WTC11 (cell line): ENCODE results near the gene DLG1. TPM values are rescaled to one million over a fixed set of nuclear protein-coding genes. Genes with fewer than 3 reads are reported as not detected.

ENCODE experiments used
- ATAC-seq: fragments of 200-7000 bp; cut with Tn5 transposase; 2 replicates; pipeline ENCODE4 v1.10.0; 2021; ENCODE audit warnings: mild to moderate bottlenecking, moderate library complexity
- CTCF ChIA-PET: fragments of 300-600 bp; sonication (Branson Sonifier 250); formaldehyde crosslinking; loops from one replicate; lab custom pipeline; 2021; ENCODE audit warnings: antibody characterized with exemption; lab: Charles Lee
- POLR2A ChIA-PET: fragments of 350-600 bp; sonication (Branson Sonifier 250); formaldehyde crosslinking; loops from one replicate; lab custom pipeline; 2021; ENCODE audit warnings: antibody characterized with exemption; lab: Charles Lee
- DNase-seq: peaks from one replicate; pipeline ENCODE4 v3.0.0; 2021; ENCODE audit warnings: low spot score
- H3K27ac Mint-ChIP-seq: 2 replicates; pipeline ENCODE4 v1.8.0; 2021; ENCODE audit warnings: mixed read lengths
- H3K27me3 Mint-ChIP-seq: 2 replicates; pipeline ENCODE4 v1.8.0; 2021; ENCODE audit warnings: low read depth, mild to moderate bottlenecking, moderate library complexity, mixed read lengths
- H3K36me3 Mint-ChIP-seq: 2 replicates; pipeline ENCODE4 v1.8.0; 2021; ENCODE audit warnings: mixed read lengths
- H3K4me1 Mint-ChIP-seq: 2 replicates; pipeline ENCODE4 v1.8.0; 2022; ENCODE audit warnings: mixed read lengths
- H3K4me3 Mint-ChIP-seq: 2 replicates; pipeline ENCODE4 v1.8.0; 2021; ENCODE audit warnings: mild to moderate bottlenecking, moderate library complexity, mixed read lengths
- H3K9me3 Mint-ChIP-seq: 2 replicates; pipeline ENCODE4 v1.8.0; 2021; ENCODE audit warnings: mixed read lengths
- CREB1 ChIP-seq: sonication (generic); formaldehyde crosslinking; IDR thresholded peaks from 2 replicates; pipeline ENCODE4 v1.8.0; 2023; ENCODE audit warnings: mild to moderate bottlenecking, missing genetic modification reagents
- CREM ChIP-seq: sonication (generic); formaldehyde crosslinking; IDR thresholded peaks from 2 replicates; pipeline ENCODE4 v1.8.1; 2022; ENCODE audit warnings: mild to moderate bottlenecking, missing genetic modification reagents, moderate library complexity
- CTCF ChIP-seq: fragments of 200-600 bp; IDR thresholded peaks from 2 replicates; pipeline ENCODE4 v1.8.0; 2022; ENCODE audit warnings: antibody characterized with exemption
- EMX1 ChIP-seq: fragments of 250-450 bp; sonication (Bioruptor Pico); IDR thresholded peaks from 2 replicates; pipeline ENCODE4 v1.8.0; 2021; ENCODE audit warnings: mild to moderate bottlenecking
- GRHL2 ChIP-seq: fragments of 250-450 bp; sonication (Bioruptor Pico); IDR thresholded peaks from 2 replicates; pipeline ENCODE4 v1.8.0; 2022; ENCODE audit warnings: mild to moderate bottlenecking, moderate library complexity; ENCODE audit not compliant: insufficient replicate concordance, severe bottlenecking
- GTF2I ChIP-seq: fragments of 250-450 bp; sonication (Bioruptor Pico); conservative IDR thresholded peaks from 2 replicates; pipeline ENCODE4 v1.4.0; 2021; ENCODE audit warnings: mild to moderate bottlenecking
- MXD4 ChIP-seq: fragments of 250-450 bp; sonication (Bioruptor Pico); IDR thresholded peaks from 2 replicates; pipeline ENCODE4 v1.8.0; 2021; ENCODE audit warnings: mild to moderate bottlenecking, moderate library complexity, borderline replicate concordance
- MYBL2 ChIP-seq: sonication (generic); formaldehyde crosslinking; IDR thresholded peaks from 2 replicates; pipeline ENCODE4 v1.8.1; 2023; ENCODE audit warnings: mild to moderate bottlenecking, moderate library complexity, missing genetic modification reagents
- NR2C2 ChIP-seq: sonication (generic); formaldehyde crosslinking; IDR thresholded peaks from 2 replicates; pipeline ENCODE4 v1.8.0; 2022; ENCODE audit warnings: mild to moderate bottlenecking, missing genetic modification reagents
- RELA ChIP-seq: sonication (generic); formaldehyde crosslinking; IDR thresholded peaks from 2 replicates; pipeline ENCODE4 v1.8.1; 2022; ENCODE audit warnings: missing genetic modification reagents, mild to moderate bottlenecking, borderline replicate concordance
- SMAD3 ChIP-seq: sonication (generic); formaldehyde crosslinking; IDR thresholded peaks from 2 replicates; pipeline ENCODE4 v1.8.0; 2022; ENCODE audit warnings: missing genetic modification reagents, mild to moderate bottlenecking, borderline replicate concordance
- SMAD4 ChIP-seq: sonication (generic); formaldehyde crosslinking; IDR thresholded peaks from 2 replicates; pipeline ENCODE4 v1.8.0; 2022; ENCODE audit warnings: mild to moderate bottlenecking, missing genetic modification reagents
- TEAD1 ChIP-seq: sonication (generic); formaldehyde crosslinking; IDR thresholded peaks from 2 replicates; pipeline ENCODE4 v1.8.0; 2022; ENCODE audit warnings: mild to moderate bottlenecking, missing genetic modification reagents
- TP53 ChIP-seq: sonication (generic); formaldehyde crosslinking; IDR thresholded peaks from 2 replicates; pipeline ENCODE4 v1.8.1; 2023; ENCODE audit warnings: mild to moderate bottlenecking, missing genetic modification reagents
- ZMAT4 ChIP-seq: fragments of 250-450 bp; sonication (Bioruptor Pico); IDR thresholded peaks from 2 replicates; pipeline ENCODE4 v1.9.0; 2021; ENCODE audit warnings: mild to moderate bottlenecking
- ZNF121 ChIP-seq: sonication (generic); formaldehyde crosslinking; IDR thresholded peaks from 2 replicates; pipeline ENCODE4 v1.8.0; 2023; ENCODE audit warnings: missing genetic modification reagents
- ZNF138 ChIP-seq: sonication (generic); formaldehyde crosslinking; conservative IDR thresholded peaks from 2 replicates; pipeline ENCODE4 v1.8.1; 2022; ENCODE audit warnings: mild to moderate bottlenecking, moderate library complexity, missing genetic modification reagents
- ZNF671 ChIP-seq: fragments of 250-450 bp; sonication (Bioruptor Pico); IDR thresholded peaks from 2 replicates; pipeline ENCODE4 v1.8.0; 2021; ENCODE audit warnings: mild to moderate bottlenecking
- total RNA-seq: library from RNA; stranded (reverse); gene quantifications from 3 replicates; pipeline ENCODE4 v1.2.3, GENCODE V29; 2021
- TF ChIP-seq, protein P1 (sequence below): sonication (generic); formaldehyde crosslinking; conservative IDR thresholded peaks from 2 replicates; pipeline ENCODE4 v1.8.1; 2022; ENCODE audit warnings: mild to moderate bottlenecking, missing genetic modification reagents
- TF ChIP-seq, protein P2 (sequence below): fragments of 250-450 bp; sonication (Bioruptor Pico); IDR thresholded peaks from 2 replicates; pipeline ENCODE4 v1.8.0; 2021; ENCODE audit warnings: mild to moderate bottlenecking
- TF ChIP-seq, protein P3 (sequence below): sonication (generic); formaldehyde crosslinking; conservative IDR thresholded peaks from 2 replicates; pipeline ENCODE4 v1.8.1; 2023; ENCODE audit warnings: mild to moderate bottlenecking, low read depth, missing genetic modification reagents, moderate library complexity

Gene DLG1
- total RNA-seq, 1 experiment from 2014 or later, result 81.1 TPM

GRCh38 chr3:197226179-197226578, 72.2 kb downstream of the DLG1 start:
- Mint-ChIP-seq H3K4me3 (no peak overlapping the region), H3K27ac (peak overlapping the region; percentile 66), H3K9me3 (no peaks in the 10 kb centered on the region), H3K36me3 (no peaks in the 10 kb centered on the region), H3K27me3 (no peaks in the 10 kb centered on the region), H3K4me1 (peaks cover 47% of the 10 kb centered on the region)
- ChIA-PET CTCF (interaction anchor here (0.8 to 1.2 kb wide), 3 partner anchors 10 to 282 kb away, joined by 3 to 4 read pairs (median 3); no protein-coding TSS in a partner anchor), POLR2A (no interaction called here)
- TF ChIP-seq GTF2I (CRISPR knock-in tag), result no peak
- no peak for TF ChIP-seq MXD4 (CRISPR knock-in tag)
- TF ChIP-seq, protein P1, sequence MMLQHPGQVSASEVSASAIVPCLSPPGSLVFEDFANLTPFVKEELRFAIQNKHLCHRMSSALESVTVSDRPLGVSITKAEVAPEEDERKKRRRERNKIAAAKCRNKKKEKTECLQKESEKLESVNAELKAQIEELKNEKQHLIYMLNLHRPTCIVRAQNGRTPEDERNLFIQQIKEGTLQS (CRISPR knock-in tag), result no peak
- TF ChIP-seq CREM (CRISPR knock-in tag), result no peak
- TF ChIP-seq ZNF121 (CRISPR knock-in tag), result no peak
- TF ChIP-seq ZMAT4 (CRISPR knock-in tag), result no peak
- TF ChIP-seq TP53 (CRISPR knock-in tag), result no peak
- no peak for TF ChIP-seq TEAD1
- no peak for TF ChIP-seq SMAD3
- TF ChIP-seq, protein P2, sequence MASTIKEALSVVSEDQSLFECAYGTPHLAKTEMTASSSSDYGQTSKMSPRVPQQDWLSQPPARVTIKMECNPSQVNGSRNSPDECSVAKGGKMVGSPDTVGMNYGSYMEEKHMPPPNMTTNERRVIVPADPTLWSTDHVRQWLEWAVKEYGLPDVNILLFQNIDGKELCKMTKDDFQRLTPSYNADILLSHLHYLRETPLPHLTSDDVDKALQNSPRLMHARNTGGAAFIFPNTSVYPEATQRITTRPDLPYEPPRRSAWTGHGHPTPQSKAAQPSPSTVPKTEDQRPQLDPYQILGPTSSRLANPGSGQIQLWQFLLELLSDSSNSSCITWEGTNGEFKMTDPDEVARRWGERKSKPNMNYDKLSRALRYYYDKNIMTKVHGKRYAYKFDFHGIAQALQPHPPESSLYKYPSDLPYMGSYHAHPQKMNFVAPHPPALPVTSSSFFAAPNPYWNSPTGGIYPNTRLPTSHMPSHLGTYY (CRISPR knock-in tag), result no peak
- no peak for DNase-seq
- peak; percentile 34; the same call in 1 of the 2 replicates for ATAC-seq

DNA sequence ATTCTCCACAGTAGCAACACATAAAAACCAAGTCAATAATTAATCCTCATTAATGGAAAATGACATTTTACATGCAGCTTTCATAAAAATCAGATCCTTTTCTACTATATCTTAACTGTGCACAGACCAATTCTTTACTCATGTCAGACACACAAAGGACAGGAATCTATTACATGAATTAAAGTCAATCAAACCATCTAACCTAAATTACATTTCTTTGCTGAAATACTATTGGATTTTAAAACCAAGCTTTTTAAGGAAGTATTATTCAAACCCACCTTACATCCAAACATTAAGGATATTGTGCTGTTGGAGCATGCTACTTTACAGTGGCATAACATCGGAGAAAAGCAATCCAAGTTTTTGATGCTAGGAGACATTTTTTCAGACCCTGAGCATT, 72.8 kb downstream of the DLG1 start:
- Mint-ChIP-seq H3K4me1 (peaks cover 52% of the 10 kb centered on the region), H3K4me3 (no peak overlapping the region), H3K36me3 (no peaks in the 10 kb centered on the region), H3K27ac (no peak overlapping the region; the same call in 1 of the 2 replicates), H3K9me3 (no peaks in the 10 kb centered on the region), H3K27me3 (no peaks in the 10 kb centered on the region)
- no peak for ATAC-seq
- TF ChIP-seq GRHL2 (CRISPR knock-in tag) (no peak), CREB1 (CRISPR knock-in tag) (no peak), SMAD4 (CRISPR knock-in tag) (no peak), NR2C2 (no peak), ZNF138 (CRISPR knock-in tag) (no peak), RELA (no peak), GTF2I (CRISPR knock-in tag) (no peak), CTCF (no peak), TP53 (CRISPR knock-in tag) (no peak), EMX1 (CRISPR knock-in tag) (no peak), TEAD1 (no peak)
- TF ChIP-seq, protein P2 (CRISPR knock-in tag), result no peak
- POLR2A ChIA-PET, result no interaction called here
- CTCF ChIA-PET, result interaction anchor here (0.8 to 1.1 kb wide), 2 partner anchors 11 to 282 kb away, joined by 3 read pairs; no protein-coding TSS in a partner anchor
- DNase-seq, result no peak

- Mint-ChIP-seq H3K4me3 (no peak overlapping the region), H3K27ac (no peak overlapping the region), H3K36me3 (no peaks in the 10 kb centered on the region), H3K4me1 (peaks cover 62% of the 10 kb centered on the region), H3K9me3 (no peaks in the 10 kb centered on the region), H3K27me3 (no peaks in the 10 kb centered on the region)
- POLR2A ChIA-PET, result no interaction called here
- CTCF ChIA-PET, result interaction anchor here (0.9 to 1.4 kb wide), 8 partner anchors 13 to 286 kb away, joined by 3 to 6 read pairs (median 4); partner anchors contain the start of gene MELTF
- ATAC-seq, result peak; percentile 71
- DNase-seq, result no peak
- TF ChIP-seq, protein P3, sequence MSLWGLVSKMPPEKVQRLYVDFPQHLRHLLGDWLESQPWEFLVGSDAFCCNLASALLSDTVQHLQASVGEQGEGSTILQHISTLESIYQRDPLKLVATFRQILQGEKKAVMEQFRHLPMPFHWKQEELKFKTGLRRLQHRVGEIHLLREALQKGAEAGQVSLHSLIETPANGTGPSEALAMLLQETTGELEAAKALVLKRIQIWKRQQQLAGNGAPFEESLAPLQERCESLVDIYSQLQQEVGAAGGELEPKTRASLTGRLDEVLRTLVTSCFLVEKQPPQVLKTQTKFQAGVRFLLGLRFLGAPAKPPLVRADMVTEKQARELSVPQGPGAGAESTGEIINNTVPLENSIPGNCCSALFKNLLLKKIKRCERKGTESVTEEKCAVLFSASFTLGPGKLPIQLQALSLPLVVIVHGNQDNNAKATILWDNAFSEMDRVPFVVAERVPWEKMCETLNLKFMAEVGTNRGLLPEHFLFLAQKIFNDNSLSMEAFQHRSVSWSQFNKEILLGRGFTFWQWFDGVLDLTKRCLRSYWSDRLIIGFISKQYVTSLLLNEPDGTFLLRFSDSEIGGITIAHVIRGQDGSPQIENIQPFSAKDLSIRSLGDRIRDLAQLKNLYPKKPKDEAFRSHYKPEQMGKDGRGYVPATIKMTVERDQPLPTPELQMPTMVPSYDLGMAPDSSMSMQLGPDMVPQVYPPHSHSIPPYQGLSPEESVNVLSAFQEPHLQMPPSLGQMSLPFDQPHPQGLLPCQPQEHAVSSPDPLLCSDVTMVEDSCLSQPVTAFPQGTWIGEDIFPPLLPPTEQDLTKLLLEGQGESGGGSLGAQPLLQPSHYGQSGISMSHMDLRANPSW (CRISPR knock-in tag), result no peak
- TF ChIP-seq GRHL2 (CRISPR knock-in tag) (no peak), ZNF671 (CRISPR knock-in tag) (no peak), MYBL2 (no peak)
- TF ChIP-seq, protein P2 (CRISPR knock-in tag), result no peak
Measured at GRCh38 chr3:197224034-197224444, 74.4 kb downstream of the DLG1 start.
